Motor neuron (in vitro differentiated cells): ENCODE results near the gene MKRN2. TPM values are rescaled to one million over a fixed set of nuclear protein-coding genes. Genes with fewer than 3 reads are reported as not detected.
A peak's percentile ranks its signal among the peaks of the same experiment; 100 is the strongest.

Source experiments
- ATAC-seq, 8 experiments: fragments of 200-7000 bp; cut with Tn5 transposase; replicated peaks in 6 of 8; 2 replicates each; pipeline ENCODE4 v1.8.0; 2021; ENCODE audit warnings: mild to moderate bottlenecking in 8 of 8, moderate library complexity in 8 of 8
- H3K27ac ChIP-seq, 2 donors: fragments of 250-450 bp; sonication (Bioruptor Pico); 2 replicates each; pipeline ENCODE4 v1.9.0; 2021; ENCODE audit warnings: antibody characterized with exemption in 2 of 2, mild to moderate bottlenecking in 2 of 2, moderate library complexity in 1 of 2
- H3K4me1 ChIP-seq, 2 donors: fragments of 250-450 bp; sonication (Bioruptor Pico); replicated peaks in 1 of 2; 2 replicates each; pipeline ENCODE4 v1.6.1; 2021; ENCODE audit warnings: antibody characterized with exemption in 2 of 2, mild to moderate bottlenecking in 2 of 2, moderate library complexity in 1 of 2
- H3K4me3 ChIP-seq, 5 donors: fragments of 250-450 bp; sonication (Bioruptor Pico); 2 replicates each; pipeline ENCODE4 v1.9.0; 2021; ENCODE audit warnings: antibody characterized with exemption in 5 of 5, mild to moderate bottlenecking in 5 of 5, moderate library complexity in 4 of 5
- WGBS, 10 experiments: fragments of 450-650 bp; shearing (Covaris generic); methylation state at CpG; one replicate each; pipeline ENCODE4 v1.0.0; 2022; 5-methylcytosine and 5-hydroxymethylcytosine counted together
- in situ Hi-C, 9 experiments: fragments of 400-800 bp; cut with MboI; loops; one replicate each; pipeline ENCODE4 v1.15.0; 2021; ENCODE audit warnings: low sequenced_read_pairs in 9 of 9, low pct_unique_long_range_greater_than_20kb in 2 of 9; ENCODE audit not compliant: unreplicated experiment in 9 of 9
- total RNA-seq, 8 experiments: library from RNA; unstranded; fragments of 300-600 nt; gene quantifications; 2 replicates each; pipeline versions ENCODE4 v1.2.3 to v1.2.4, GENCODE V29; 2022

MKRN2 gene
- total RNA-seq, 8 experiments from 2014 or later, result 22.6 to 44.6 (median 35.4) TPM

DNA sequence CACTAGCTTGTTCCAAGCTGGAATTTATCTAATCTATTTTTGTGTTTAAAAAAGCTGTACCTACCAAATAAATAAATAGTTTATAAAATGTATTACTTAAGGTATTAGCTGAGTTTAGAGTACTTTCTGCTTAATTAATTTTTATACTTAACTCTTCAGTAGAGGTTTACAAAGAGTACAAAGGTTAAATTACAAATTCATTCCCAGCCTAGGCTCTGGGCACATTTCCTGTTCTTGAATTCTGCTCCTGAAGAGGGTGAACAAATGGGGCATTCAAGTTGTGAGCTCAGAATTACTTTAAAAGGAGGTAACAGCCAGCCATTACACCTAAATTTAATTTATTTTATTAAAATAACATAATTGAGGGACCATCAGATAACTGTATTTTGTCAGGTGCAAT, 26.4 kb downstream of the MKRN2 start:
- no peak for ATAC-seq
- Histone ChIP-seq H3K4me1 (no peaks in the 10 kb centered on the region), H3K27ac (no peak overlapping the region), H3K4me3 (no peak overlapping the region)
- in situ Hi-C loops, result no loop called here

DNA sequence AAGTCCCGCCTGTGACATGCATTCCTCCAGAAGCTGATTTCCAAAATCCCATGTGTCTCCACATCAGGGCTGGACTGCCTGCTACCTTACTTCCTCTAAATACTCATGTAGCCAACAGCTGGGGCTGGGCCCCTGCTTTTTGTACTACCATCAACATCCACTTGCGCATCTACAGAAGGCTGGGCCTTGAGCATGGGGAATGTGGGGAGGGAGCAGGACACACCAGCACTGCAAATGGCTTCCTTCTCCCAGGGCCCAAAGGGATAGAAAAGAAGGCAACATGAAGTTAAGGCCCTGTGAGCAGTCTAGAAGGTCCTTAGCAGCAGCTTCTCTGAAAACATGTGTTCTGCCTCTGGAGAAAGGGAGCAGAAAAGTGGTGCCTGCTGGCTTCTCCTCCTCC, 27.2 kb downstream of the MKRN2 start:
- Histone ChIP-seq H3K4me1 (no peaks in the 10 kb centered on the region), H3K27ac (no peak overlapping the region), H3K4me3 (no peak overlapping the region)
- ATAC-seq, result peak; percentile 15 to 67 (median 41)
- in situ Hi-C loops, result no loop called here
- WGBS, 10 experiments, result 100% methylated on average over 1 of the region's 2 CpGs; no CpG with 5 or more reads in 8 of the 10 experiments

DNA sequence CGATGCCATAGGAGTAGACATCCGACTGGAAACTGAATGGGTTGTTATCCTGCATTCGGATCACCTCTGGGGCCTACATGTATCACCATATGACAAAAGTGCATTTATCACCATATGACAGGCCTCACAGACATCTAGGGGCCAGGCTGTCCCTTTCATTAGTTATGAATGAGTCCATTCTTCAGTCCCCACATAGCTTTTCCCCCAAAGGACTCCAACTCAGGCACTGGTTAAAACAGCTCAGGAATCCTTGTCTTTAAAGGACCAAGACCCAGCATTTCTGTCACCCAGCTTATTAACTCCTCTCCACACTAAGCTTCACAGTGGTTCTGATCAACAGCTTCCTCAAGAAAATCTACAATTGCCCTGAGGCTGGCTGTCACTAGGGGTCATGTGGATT, 28.3 kb downstream of the MKRN2 start:
- WGBS, 10 experiments, result 80 to 100% (median 95%) methylated on average over 1 to 3 of the region's 3 CpGs; no CpG with 5 or more reads in 4 of the 10 experiments
- Histone ChIP-seq H3K4me1 (no peaks in the 10 kb centered on the region), H3K4me3 (no peak overlapping the region), H3K27ac (no peak overlapping the region)
- ATAC-seq, result peak in 3 of 8 experiments; percentile 7 to 19 (median 7)
- in situ Hi-C loops, result no loop called here

DNA sequence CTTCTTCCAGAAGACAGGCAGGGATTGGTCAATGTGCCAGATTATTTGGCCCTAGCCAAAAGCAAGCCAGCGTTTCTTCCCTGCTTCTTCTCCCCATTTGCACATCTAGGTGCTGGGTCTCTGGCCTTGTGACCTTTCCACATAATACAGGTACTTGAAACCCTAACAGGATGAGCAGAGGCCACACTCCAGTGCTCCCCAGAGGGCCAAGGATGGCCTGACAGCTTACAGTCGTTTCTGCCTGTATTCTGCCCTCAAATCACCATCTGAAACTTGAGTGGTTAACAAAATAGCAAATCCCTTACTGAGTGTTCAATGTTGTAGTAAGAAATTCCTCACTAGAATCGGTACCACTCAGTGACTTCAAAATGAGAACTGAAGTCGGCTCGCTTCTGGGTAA, 29.1 kb downstream of the MKRN2 start:
- H3K4me3 ChIP-seq, result no peak overlapping the region
- in situ Hi-C loops, result no loop called here
- ATAC-seq, result no peak
- H3K27ac ChIP-seq, result no peak overlapping the region
- 64 to 100% (median 85%) methylated on average over 1 to 5 of the region's 5 CpGs; no CpG with 5 or more reads in 1 of the 10 experiments for WGBS, 10 experiments
- no peaks in the 10 kb centered on the region for H3K4me1 ChIP-seq

DNA sequence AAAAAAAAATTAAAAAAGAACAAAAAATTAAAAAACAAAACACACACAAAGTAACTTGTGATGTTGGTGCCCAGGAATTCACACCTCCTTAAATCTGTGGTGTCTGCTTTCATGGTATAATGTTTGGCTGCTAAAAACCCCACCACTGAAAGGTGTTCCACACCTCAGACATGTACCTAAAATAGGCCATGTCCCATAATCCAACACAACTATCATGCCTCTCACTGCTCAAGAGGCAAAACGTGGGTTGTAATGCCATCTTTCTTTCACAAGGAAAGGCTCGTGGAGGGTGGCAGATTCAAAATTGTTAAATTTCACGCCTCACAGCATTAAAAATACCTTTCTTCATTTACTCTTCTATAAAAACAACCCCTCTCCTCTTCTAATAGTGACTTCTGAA, 29.5 kb downstream of the MKRN2 start:
- ATAC-seq, result no peak
- Histone ChIP-seq H3K27ac (no peak overlapping the region), H3K4me1 (no peaks in the 10 kb centered on the region), H3K4me3 (no peak overlapping the region)
- 50 to 93% (median 89%) methylated on average over 2 to 3 of the region's 3 CpGs; no CpG with 5 or more reads in 4 of the 10 experiments for WGBS, 10 experiments
- in situ Hi-C loops, result no loop called here

DNA sequence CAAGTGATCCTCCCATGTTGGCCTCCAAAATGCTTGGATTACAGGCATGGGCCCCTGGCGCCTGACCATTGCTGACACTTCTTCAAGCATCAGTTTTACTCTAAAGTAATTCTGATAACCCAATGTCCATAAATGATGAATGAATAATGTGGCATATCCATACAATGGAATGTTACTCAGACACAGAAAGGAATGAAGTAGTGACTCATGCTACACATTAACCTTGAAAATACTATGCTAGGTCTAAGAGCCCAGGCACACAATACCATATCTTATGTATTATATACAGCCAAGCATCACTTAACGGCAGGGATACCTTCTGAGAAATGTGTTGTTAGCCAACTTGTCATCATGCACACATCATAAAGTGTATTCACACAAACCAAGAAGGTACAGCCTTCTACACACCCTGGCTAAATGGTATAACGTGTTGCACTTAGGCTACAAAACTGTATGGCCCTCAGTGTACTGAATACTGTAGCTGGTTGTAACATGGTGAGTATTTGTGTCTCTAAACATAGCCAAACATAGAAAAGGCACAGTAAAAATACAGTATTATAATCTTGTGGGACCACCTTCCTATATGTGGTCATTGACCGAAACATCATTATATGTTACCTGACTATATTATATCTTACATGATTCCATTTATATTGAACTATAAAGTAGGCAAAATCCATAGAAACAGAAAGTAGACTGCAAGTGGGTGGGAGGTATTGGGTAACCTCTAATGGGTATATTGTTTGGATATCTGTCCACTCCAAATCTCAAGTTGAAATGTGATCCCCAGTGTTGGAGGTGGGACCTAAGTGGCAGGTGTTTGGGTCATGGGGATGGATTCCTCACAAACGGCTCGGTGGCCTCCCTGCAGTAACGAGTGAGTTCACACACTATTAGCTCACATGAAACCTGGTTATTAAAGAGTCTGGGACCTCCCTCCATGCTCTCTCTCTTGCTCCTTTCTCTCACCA, 31.4 kb downstream of the MKRN2 start:
- H3K27ac ChIP-seq, result no peak overlapping the region
- H3K4me3 ChIP-seq, result no peak overlapping the region
- 44 to 100% (median 90%) methylated on average over 1 to 7 of the region's 7 CpGs for WGBS, 10 experiments
- H3K4me1 ChIP-seq, result no peaks in the 10 kb centered on the region
- ATAC-seq, result peak in 4 of 8 experiments; percentile 22 to 41 (median 30)
- in situ Hi-C loops, result no loop called here

DNA sequence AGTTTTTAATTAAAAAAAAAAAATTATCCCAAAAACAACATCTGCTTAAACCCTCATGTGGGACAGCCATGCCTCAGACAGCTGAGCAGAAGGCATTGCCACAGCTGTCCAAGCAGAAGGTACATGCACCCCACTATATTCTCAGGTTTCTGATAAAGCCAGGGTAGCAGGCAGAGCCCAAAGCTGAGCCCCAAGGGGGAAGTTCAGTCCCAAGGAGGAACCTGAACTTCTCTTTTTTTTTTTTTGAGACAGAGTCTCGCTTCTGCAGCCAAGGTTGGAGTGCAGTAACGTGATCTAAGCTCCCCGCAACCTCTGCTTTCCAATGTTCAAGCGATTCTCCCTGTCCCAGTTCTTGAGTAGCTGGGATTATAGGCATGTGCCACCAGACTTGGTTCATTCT, 33.2 kb downstream of the MKRN2 start:
- WGBS, 10 experiments, result 100% methylated on average over 1 of the region's 4 CpGs; no CpG with 5 or more reads in 9 of the 10 experiments
- Histone ChIP-seq H3K4me1 (no peaks in the 10 kb centered on the region), H3K27ac (no peak overlapping the region), H3K4me3 (no peak overlapping the region)
- in situ Hi-C loops, result no loop called here
- ATAC-seq, result no peak

DNA sequence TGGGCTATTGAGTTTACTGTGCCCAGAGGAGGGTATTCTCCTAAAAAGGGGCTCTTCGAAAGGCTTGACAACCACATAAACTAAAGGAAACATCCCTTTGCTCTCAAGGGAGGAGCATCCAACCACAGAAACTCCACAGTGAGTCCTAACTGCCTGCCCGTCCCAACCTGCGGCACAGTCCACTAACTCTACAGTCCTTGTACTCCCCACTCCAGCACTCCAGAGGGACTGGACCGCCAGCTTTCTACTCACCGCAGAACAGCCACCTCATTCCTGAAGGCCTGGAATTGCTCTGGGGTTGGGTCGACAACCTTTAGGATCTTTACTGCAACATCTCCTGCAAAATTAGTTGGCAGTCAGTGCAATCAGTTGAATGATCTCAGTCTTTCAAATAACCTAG, 34.6 kb downstream of the MKRN2 start:
- Histone ChIP-seq H3K27ac (no peak overlapping the region), H3K4me1 (no peaks in the 10 kb centered on the region), H3K4me3 (no peak overlapping the region)
- WGBS, 10 experiments, result 88 to 100% (median 100%) methylated on average over 2 to 5 of the region's 6 CpGs; no CpG with 5 or more reads in 1 of the 10 experiments
- in situ Hi-C loops, result no loop called here
- no peak for ATAC-seq

DNA sequence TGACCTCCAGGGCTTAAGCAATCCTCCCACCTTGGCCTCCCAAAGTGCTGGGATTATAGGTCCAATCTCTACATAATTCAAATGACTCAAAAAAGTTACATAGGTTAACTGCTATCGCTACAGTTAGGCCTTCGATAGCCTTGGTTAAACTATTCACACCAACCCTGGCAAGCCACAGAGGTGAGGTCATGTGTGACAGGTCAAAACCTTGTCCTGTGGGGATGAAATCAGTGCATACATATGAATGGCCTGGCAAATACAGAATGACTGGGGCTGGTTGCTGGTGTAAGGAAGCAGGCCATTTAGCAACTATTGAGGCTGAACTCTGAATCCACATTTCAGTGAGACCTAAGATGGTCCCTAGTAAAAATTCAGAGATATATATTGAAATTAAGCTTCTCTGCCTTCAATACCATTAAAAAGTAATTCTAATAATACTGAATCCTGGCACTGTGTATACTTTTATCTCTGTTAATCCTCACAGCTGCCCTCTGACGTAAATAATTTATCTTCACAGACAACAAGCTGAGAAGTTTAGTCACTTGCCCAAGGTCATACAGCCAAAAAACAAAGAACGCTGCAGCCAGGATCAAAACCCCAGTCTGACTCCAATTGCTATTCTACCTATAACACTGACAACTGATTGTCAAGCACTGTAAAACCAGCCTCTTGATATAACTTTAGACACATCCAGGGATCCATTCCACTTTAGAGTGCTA, 35.3 kb downstream of the MKRN2 start:
- whole genome bisulfite sequencing, 10 experiments, result 80 to 100% (median 99%) methylated on average over 1 to 4 of the region's 4 CpGs
- ATAC-seq, result no peak
- in situ Hi-C loops, result no loop called here
- Histone ChIP-seq H3K27ac (no peak overlapping the region), H3K4me1 (no peaks in the 10 kb centered on the region), H3K4me3 (no peak overlapping the region)

DNA sequence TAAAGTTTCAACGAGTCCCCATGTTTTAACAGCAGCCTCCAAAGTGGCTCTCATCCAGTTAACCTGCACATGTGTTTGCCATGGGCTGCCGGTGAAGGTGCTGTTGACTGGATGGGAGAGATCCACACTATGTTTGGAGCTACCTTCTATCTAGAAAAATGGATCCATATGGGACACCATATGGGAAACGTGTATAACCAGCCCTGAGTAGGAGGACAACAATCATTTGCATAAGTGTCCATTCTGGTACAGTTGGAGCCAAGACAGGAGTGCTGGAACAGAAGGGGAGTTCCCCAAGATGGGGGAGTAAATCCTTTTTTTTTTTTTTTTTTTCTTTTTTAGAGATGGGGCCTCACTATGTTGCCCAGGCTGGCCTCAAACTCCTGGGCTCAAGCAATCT, 36.6 kb downstream of the MKRN2 start:
- 80 to 100% (median 93%) methylated on average over 1 to 2 of the region's 3 CpGs; no CpG with 5 or more reads in 5 of the 10 experiments for WGBS, 10 experiments
- ATAC-seq, result no peak
- Histone ChIP-seq H3K4me3 (no peak overlapping the region), H3K4me1 (no peaks in the 10 kb centered on the region), H3K27ac (no peak overlapping the region)
- in situ Hi-C loops, result no loop called here

DNA sequence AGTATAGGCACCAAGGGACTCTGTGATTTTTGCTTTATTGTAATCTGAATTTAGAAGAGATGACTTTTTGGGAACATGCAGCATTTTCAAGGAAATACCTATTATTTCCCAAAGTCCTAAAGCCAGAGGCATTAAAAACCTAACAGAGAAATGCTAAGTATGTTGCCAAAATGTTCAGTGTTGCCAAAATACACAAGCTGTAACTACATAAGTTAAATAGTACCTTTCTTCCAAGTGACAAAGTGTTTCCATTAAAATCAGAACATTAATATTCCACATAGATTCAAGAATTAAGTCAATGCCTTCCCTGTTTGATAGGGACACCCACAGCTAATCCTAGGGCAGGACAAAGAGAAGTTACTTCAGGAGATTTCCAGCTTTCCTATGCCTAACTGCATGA, 42.0 kb downstream of the MKRN2 start:
- no peak for ATAC-seq
- Histone ChIP-seq H3K4me3 (no peak overlapping the region), H3K27ac (no peak overlapping the region), H3K4me1 (no peaks in the 10 kb centered on the region)
- in situ Hi-C loops, result no loop called here

DNA sequence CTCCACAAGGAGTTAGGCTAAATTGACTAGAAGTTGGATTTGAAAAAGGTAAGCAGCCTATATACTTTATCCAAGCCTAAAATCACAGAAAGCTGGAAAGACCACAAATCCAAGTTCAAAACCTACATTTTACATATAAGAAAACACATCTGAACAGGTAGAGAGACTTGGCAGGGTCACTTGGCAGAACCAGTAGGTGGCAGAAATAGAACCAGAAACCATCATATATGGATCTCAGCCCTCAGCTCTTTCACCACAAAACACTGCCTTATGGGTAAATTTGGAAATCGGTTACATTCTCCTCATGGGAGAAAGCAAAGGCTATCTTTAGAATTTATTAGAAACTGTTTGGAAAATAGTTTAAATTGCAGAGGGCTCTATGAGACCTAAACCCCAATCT, 44.2 kb downstream of the MKRN2 start:
- no peaks in the 10 kb centered on the region for H3K4me1 ChIP-seq
- WGBS, 10 experiments, result 57 to 100% (median 89%) methylated on average over 1 of the region's 1 CpG; no CpG with 5 or more reads in 1 of the 10 experiments
- ATAC-seq, result no peak
- no peak overlapping the region for H3K27ac ChIP-seq
- H3K4me3 ChIP-seq, result no peak overlapping the region
- in situ Hi-C loops, result no loop called here

DNA sequence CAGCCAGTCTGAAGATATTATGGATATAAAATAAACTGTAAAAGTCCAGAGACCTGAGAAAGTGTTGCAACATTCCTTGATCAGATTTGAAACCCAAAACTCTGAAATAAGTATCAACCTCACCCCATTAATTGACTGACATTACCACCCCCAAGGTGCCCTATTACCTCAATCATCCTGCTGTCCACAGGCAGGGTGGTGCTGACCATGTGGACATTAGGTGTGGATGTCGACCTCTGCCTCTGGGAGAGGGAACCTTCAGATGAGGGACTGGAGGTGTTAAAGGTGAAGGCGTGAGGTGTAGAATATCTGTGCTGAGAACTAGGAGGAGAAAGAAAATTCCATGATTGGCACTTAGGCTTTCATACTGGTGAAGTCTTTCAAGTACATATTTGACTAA, 47.1 kb downstream of the MKRN2 start:
- WGBS, 10 experiments, result 75 to 100% (median 100%) methylated on average over 1 to 2 of the region's 2 CpGs; no CpG with 5 or more reads in 3 of the 10 experiments
- in situ Hi-C loops, result no loop called here
- H3K4me1 ChIP-seq, result no peaks in the 10 kb centered on the region
- no peak for ATAC-seq
- H3K27ac ChIP-seq, result no peak overlapping the region
- H3K4me3 ChIP-seq, result no peak overlapping the region
